Loucy (cell line): ENCODE measurements around the gene FBXO4.

ENCODE experiments used
- CTCF ChIP-seq: fragments of 200-600 bp; sonication (generic); conservative IDR thresholded peaks from 2 replicates; pipeline ENCODE4 v1.5.1; 2014; ENCODE audit warnings: mild to moderate bottlenecking, antibody characterized with exemption, low read length
- EZH2phosphoT487 ChIP-seq: fragments of 200-600 bp; IDR thresholded peaks from 2 replicates; pipeline ENCODE4 v1.6.1; 2018; ENCODE audit warnings: antibody characterized with exemption, mild to moderate bottlenecking, moderate library complexity, borderline replicate concordance

GRCh38 chr5:41956943-41957342 lies 31.9 kb downstream of the FBXO4 start:
- TF ChIP-seq CTCF (no peak), EZH2phosphoT487 (no peak)
